HepG2 (cell line): ENCODE measurements around the gene ESR1. TPM values are rescaled to one million over a fixed set of nuclear protein-coding genes. Genes with fewer than 3 reads are reported as not detected.

Source experiments
- ATAC-seq: fragments of 200-7000 bp; cut with Tn5 transposase; 3 replicates; pipeline ENCODE4 v1.9.1; 2020; ENCODE audit warnings: mild to moderate bottlenecking, moderate library complexity
- BruUV-seq: library from RNA; stranded (reverse); fragments of 400-500 nt; replicated peaks from 2 replicates; lab custom pipeline; 2021; lab: Mats Ljungman, UMichigan
- CTCF ChIA-PET: fragments of 300-600 bp; formaldehyde crosslinking; extraction: SDS; loops from one replicate; lab custom pipeline; 2021; ENCODE audit warnings: low total read pairs, inconsistent platforms, low intra/inter-chr PET ratio; lab: Yijun Ruan, JAX
- POLR2A ChIA-PET: fragments of 350-600 bp; sonication (Branson Sonifier 250); formaldehyde crosslinking; loops from one replicate; lab custom pipeline; 2020; ENCODE audit warnings: antibody characterized with exemption, inconsistent platforms; lab: Yijun Ruan, JAX
- DNase-seq: peaks from one replicate; pipeline ENCODE4 v3.0.0-alpha.2; 2015; ENCODE audit warnings: low spot score
- FAIRE-seq: peaks from 3 replicates; lab custom pipeline; 2011; peaks lifted over from hg19 to GRCh38; lab: Jason Lieb, UNC
- H2AFZ ChIP-seq: one replicate; pipeline ENCODE4 v1.6.1; 2011; ENCODE audit warnings: low read length, inconsistent platforms
- H3K27ac ChIP-seq: fragments of 300-600 bp; 3 replicates; pipeline ENCODE4 v1.8.0; 2011; ENCODE audit warnings: mixed run types, mild to moderate bottlenecking, mixed read lengths, low read length, inconsistent platforms; ENCODE audit not compliant: insufficient read depth; ENCODE audit errors: extremely low read length
- H3K27me3 ChIP-seq, 2 experiments: fragments of 200-600 bp in 1 of 2; 2 replicates in 1 of 2; 3 replicates in 1 of 2; pipeline versions ENCODE4 v1.6.0 to v1.8.0; 2011; ENCODE audit warnings: low read length in 2 of 2, mild to moderate bottlenecking in 2 of 2, moderate library complexity in 2 of 2, inconsistent platforms in 1 of 2; ENCODE audit not compliant: insufficient read depth in 2 of 2, control insufficient read depth in 1 of 2
- H3K36me3 ChIP-seq, 2 experiments: fragments of 200-600 bp in 1 of 2; replicated peaks in 1 of 2; 2 replicates in 1 of 2; 3 replicates in 1 of 2; pipeline versions ENCODE4 v1.5.1 to v1.8.0; 2011; ENCODE audit warnings: low read length in 2 of 2, inconsistent platforms in 1 of 2; ENCODE audit not compliant: insufficient read depth in 2 of 2, control insufficient read depth in 1 of 2
- H3K4me1 ChIP-seq: 2 replicates; pipeline ENCODE4 v1.5.1; 2012; ENCODE audit warnings: low read length, inconsistent platforms; ENCODE audit not compliant: insufficient read depth
- H3K4me2 ChIP-seq: 2 replicates; pipeline ENCODE4 v1.6.0; 2011; ENCODE audit warnings: low read depth, low read length, inconsistent platforms
- H3K4me3 ChIP-seq, 3 experiments: fragments of 200-600 bp in 1 of 3; sonication (generic), shearing (Covaris generic) in 1 of 3; replicated peaks in 1 of 3; 2 replicates each; pipeline ENCODE4 v1.5.1; 2011 to 2016; ENCODE audit warnings: low read length in 3 of 3, inconsistent platforms in 2 of 3, low read depth in 2 of 3, mild to moderate bottlenecking in 2 of 3, control low read depth in 1 of 3, mixed read lengths in 1 of 3; ENCODE audit not compliant: insufficient read depth in 1 of 3
- H3K79me2 ChIP-seq: one replicate; pipeline ENCODE4 v1.6.1; 2011; ENCODE audit warnings: low read length, inconsistent platforms; ENCODE audit not compliant: insufficient read depth
- H3K9ac ChIP-seq: 2 replicates; pipeline ENCODE4 v1.6.0; 2011; ENCODE audit warnings: mild to moderate bottlenecking, low read depth, low read length, inconsistent platforms; ENCODE audit not compliant: insufficient read depth
- H3K9me3 ChIP-seq: 2 replicates; pipeline ENCODE4 v1.5.1; 2012; ENCODE audit warnings: mild to moderate bottlenecking, low read length
- H4K20me1 ChIP-seq: 2 replicates; pipeline ENCODE4 v1.6.0; 2011; ENCODE audit warnings: inconsistent platforms, mild to moderate bottlenecking, low read length, moderate library complexity; ENCODE audit not compliant: insufficient read depth
- GABPA ChIP-seq, 2 experiments: IDR thresholded peaks; 2 replicates each; pipeline ENCODE4 v1.6.1; 2011 to 2016; ENCODE audit warnings: low read depth in 2 of 2, low read length in 1 of 2, missing biosample characterization in 1 of 2, missing genetic modification characterization in 1 of 2
- HDAC2 ChIP-seq: sonication (generic); formaldehyde crosslinking; IDR thresholded peaks from 2 replicates; pipeline ENCODE4 v1.4.0; 2020; ENCODE audit warnings: missing genetic modification reagents
- HINFP ChIP-seq: sonication (generic); formaldehyde crosslinking; IDR thresholded peaks from 2 replicates; pipeline ENCODE4 v1.4.0; 2020; ENCODE audit warnings: low read depth, mild to moderate bottlenecking, missing genetic modification reagents
- KLF9 ChIP-seq: IDR thresholded peaks from 2 replicates; pipeline ENCODE4 v1.6.1; 2016; ENCODE audit warnings: low read depth
- MYC ChIP-seq: sonication (generic); formaldehyde crosslinking; IDR thresholded peaks from 2 replicates; pipeline ENCODE4 v1.9.0; 2021; ENCODE audit warnings: missing genetic modification reagents, borderline replicate concordance
- SAP130 ChIP-seq: IDR thresholded peaks from 2 replicates; pipeline ENCODE4 v1.6.1; 2016; ENCODE audit warnings: low read depth
- ZEB1 ChIP-seq: IDR thresholded peaks from 2 replicates; pipeline ENCODE4 v1.6.1; 2012; ENCODE audit warnings: mild to moderate bottlenecking, low read depth, inconsistent platforms; ENCODE audit not compliant: insufficient replicate concordance
- WGBS: methylation state at CpG from one replicate; pipeline ENCODE4 v1.1.6; 2017; ENCODE audit warnings: low lambda C conversion rate; 5-methylcytosine and 5-hydroxymethylcytosine counted together
- in situ Hi-C: cut with HindIII; loops from 2 replicates; pipeline ENCODE4 v1.10.0; 2017; ENCODE audit warnings: low pct_unique_long_range_greater_than_20kb; ENCODE audit not compliant: extremely low pct_ligation_motif_present
- intact Hi-C: fragments of 100-400 bp; cut with micrococcal nuclease; formaldehyde crosslinking; loops from one replicate; pipeline ENCODE4 v1.10.0; 2022; ENCODE audit not compliant: unreplicated experiment
- polyA plus RNA-seq, 8 experiments: library from polyadenylated mRNA; depleted of rRNA in 3 of 8; stranded (reverse) in 7 of 8; unstranded in 1 of 8; fragments of >200 nt; fragmentation: Illumina TruSeq in 4 of 8; extraction: Trizol in 4 of 8; gene quantifications; 2 replicates each; pipeline versions ENCODE4 v1.2.1 to v1.2.3, GENCODE V29; 2011 to 2016; ENCODE audit warnings: low read depth in 4 of 8, missing spikeins in 1 of 8, mixed read lengths in 1 of 8; ENCODE audit not compliant: insufficient read depth in 1 of 8
- total RNA-seq, 5 experiments: library from RNA; depleted of rRNA; stranded (reverse); fragments of >200 nt; fragmentation: Illumina TruSeq; extraction: Trizol; gene quantifications; 2 replicates each; pipeline ENCODE4 v1.2.3, GENCODE V29; 2016; ENCODE audit warnings: low read depth in 1 of 5
- TF ChIP-seq, protein P1 (sequence below): conservative IDR thresholded peaks from 2 replicates; pipeline ENCODE4 v1.6.1; 2018; ENCODE audit warnings: missing genetic modification reagents
- TF ChIP-seq, protein P2 (sequence below): sonication (generic); formaldehyde crosslinking; IDR thresholded peaks from 2 replicates; pipeline ENCODE4 v1.4.0; 2020; ENCODE audit warnings: missing genetic modification reagents, borderline replicate concordance
- TF ChIP-seq, protein P3 (sequence below), 2 experiments: sonication (generic) in 1 of 2; formaldehyde crosslinking in 1 of 2; IDR thresholded peaks; 2 replicates each; pipeline versions ENCODE4 v1.6.1 to v1.9.0; 2014 to 2022; ENCODE audit warnings: antibody characterized with exemption in 1 of 2, borderline replicate concordance in 1 of 2, inconsistent platforms in 1 of 2, low read depth in 1 of 2, missing genetic modification reagents in 1 of 2

The ESR1 gene
- total and polyA plus RNA-seq, 2 of the 13 experiments (the other 11 are each of a cell fraction or from before 2014, with no cell fraction given) = not detected

DNA sequence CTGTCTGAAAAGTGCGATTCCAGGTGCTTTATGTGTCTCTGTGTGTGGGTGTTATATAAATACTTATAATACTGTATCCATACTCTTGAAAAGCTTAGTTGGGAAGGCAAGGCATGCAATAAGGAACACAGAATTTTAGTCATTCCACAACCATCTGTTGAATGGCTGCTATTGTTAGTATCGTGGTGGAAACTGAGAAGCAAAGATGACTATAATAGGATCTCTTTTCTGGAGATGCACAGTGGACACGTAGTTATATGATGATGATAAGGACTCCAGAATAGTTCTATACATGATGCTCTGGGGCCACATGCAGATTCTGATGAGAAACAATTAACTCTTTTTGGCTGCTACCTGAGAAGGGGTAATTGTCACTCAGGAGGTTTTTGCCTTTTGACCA is 25.2 kb downstream of the ESR1 start:
- no peak overlapping the region for H3K4me2 ChIP-seq
- no peaks in the 10 kb centered on the region for H3K79me2 ChIP-seq
- intact Hi-C loops = no loop called here
- in situ Hi-C loops = no loop called here
- POLR2A ChIA-PET = no interaction called here
- no peak for TF ChIP-seq KLF9 (CRISPR knock-in tag)
- TF ChIP-seq, protein P1, sequence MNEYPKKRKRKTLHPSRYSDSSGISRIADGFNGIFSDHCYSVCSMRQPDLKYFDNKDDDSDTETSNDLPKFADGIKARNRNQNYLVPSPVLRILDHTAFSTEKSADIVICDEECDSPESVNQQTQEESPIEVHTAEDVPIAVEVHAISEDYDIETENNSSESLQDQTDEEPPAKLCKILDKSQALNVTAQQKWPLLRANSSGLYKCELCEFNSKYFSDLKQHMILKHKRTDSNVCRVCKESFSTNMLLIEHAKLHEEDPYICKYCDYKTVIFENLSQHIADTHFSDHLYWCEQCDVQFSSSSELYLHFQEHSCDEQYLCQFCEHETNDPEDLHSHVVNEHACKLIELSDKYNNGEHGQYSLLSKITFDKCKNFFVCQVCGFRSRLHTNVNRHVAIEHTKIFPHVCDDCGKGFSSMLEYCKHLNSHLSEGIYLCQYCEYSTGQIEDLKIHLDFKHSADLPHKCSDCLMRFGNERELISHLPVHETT (CRISPR knock-in tag) = no peak
- TF ChIP-seq SAP130 (CRISPR knock-in tag) = no peak
- TF ChIP-seq HINFP = no peak
- TF ChIP-seq ZEB1 = no peak
- no peak for TF ChIP-seq MYC (CRISPR knock-in tag)
- TF ChIP-seq, protein P2, sequence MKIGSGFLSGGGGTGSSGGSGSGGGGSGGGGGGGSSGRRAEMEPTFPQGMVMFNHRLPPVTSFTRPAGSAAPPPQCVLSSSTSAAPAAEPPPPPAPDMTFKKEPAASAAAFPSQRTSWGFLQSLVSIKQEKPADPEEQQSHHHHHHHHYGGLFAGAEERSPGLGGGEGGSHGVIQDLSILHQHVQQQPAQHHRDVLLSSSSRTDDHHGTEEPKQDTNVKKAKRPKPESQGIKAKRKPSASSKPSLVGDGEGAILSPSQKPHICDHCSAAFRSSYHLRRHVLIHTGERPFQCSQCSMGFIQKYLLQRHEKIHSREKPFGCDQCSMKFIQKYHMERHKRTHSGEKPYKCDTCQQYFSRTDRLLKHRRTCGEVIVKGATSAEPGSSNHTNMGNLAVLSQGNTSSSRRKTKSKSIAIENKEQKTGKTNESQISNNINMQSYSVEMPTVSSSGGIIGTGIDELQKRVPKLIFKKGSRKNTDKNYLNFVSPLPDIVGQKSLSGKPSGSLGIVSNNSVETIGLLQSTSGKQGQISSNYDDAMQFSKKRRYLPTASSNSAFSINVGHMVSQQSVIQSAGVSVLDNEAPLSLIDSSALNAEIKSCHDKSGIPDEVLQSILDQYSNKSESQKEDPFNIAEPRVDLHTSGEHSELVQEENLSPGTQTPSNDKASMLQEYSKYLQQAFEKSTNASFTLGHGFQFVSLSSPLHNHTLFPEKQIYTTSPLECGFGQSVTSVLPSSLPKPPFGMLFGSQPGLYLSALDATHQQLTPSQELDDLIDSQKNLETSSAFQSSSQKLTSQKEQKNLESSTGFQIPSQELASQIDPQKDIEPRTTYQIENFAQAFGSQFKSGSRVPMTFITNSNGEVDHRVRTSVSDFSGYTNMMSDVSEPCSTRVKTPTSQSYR = no peak
- no peak for TF ChIP-seq GABPA (IDR thresholded peaks at IDR 0.05; ENCODE audit: low read depth, low read length)
- no peak for TF ChIP-seq GABPA (CRISPR knock-in tag; IDR thresholded peaks at IDR 0.05; ENCODE audit: low read depth)
- TF ChIP-seq, protein P3, sequence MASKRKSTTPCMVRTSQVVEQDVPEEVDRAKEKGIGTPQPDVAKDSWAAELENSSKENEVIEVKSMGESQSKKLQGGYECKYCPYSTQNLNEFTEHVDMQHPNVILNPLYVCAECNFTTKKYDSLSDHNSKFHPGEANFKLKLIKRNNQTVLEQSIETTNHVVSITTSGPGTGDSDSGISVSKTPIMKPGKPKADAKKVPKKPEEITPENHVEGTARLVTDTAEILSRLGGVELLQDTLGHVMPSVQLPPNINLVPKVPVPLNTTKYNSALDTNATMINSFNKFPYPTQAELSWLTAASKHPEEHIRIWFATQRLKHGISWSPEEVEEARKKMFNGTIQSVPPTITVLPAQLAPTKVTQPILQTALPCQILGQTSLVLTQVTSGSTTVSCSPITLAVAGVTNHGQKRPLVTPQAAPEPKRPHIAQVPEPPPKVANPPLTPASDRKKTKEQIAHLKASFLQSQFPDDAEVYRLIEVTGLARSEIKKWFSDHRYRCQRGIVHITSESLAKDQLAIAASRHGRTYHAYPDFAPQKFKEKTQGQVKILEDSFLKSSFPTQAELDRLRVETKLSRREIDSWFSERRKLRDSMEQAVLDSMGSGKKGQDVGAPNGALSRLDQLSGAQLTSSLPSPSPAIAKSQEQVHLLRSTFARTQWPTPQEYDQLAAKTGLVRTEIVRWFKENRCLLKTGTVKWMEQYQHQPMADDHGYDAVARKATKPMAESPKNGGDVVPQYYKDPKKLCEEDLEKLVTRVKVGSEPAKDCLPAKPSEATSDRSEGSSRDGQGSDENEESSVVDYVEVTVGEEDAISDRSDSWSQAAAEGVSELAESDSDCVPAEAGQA (IDR thresholded peaks at IDR 0.05; ENCODE audit: low read depth) = no peak
- TF ChIP-seq, protein P3 (CRISPR knock-in tag; IDR thresholded peaks at IDR 0.05; ENCODE audit: borderline replicate concordance) = no peak
- no peak for TF ChIP-seq HDAC2
- no peak overlapping the region for H2AFZ ChIP-seq
- no peak overlapping the region for H3K27ac ChIP-seq
- no peaks in the 10 kb centered on the region for H3K36me3 ChIP-seq
- no peak for ATAC-seq
- H3K27me3 ChIP-seq = no peaks in the 10 kb centered on the region
- CTCF ChIA-PET = no interaction called here
- no peaks in the 10 kb centered on the region for H3K4me1 ChIP-seq
- H3K4me3 ChIP-seq = no peak overlapping the region
- no peaks in the 10 kb centered on the region for H3K9me3 ChIP-seq
- DNase-seq = no peak
- no peaks in the 10 kb centered on the region for H4K20me1 ChIP-seq
- no peak for FAIRE-seq
- BruUV-seq = no TSS peak
- no peak overlapping the region for H3K9ac ChIP-seq
- WGBS = 4% methylated on average over 3 of the region's 3 CpGs
